ENCODE measurements around the gene C1QL3. TPM values are rescaled to one million over a fixed set of nuclear protein-coding genes. Genes with fewer than 3 reads are reported as not detected.

The C1QL3 gene
- total and polyA plus RNA-seq, 2 of the 4 experiments (the other 2 are of a cell fraction): not detected

DNA sequence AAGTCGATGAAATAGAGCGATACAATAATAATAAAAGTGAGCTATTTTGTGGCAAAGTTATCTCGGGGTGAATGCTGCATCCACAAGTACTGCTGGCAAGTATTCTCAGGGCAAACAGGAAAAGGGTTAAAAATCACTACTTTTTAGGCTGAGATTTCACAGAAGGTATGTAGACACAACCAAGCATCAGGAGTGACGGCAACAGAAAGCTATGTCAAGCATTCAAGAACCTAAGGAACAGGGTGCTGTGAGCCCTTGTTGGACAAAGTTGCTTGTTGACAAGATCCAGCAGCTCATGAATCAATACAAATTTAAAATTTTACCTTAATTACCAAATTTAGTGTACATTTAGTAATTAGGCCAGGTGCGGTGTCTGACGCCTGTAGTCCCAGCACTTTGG lies 41.2 kb upstream of the C1QL3 start:
- H4K5ac ChIP-seq (ENCODE audit: low read depth, low read length): no peak overlapping the region
- intact Hi-C loops (cut with micrococcal nuclease): no loop called here

More for the DNA sequence above, 41.2 kb upstream of the C1QL3 start:
- BruUV-seq (replicated peaks): no TSS peak
- Histone ChIP-seq H4K20me1 (ENCODE audit: insufficient read depth, low read length) (no peaks in the 10 kb centered on the region), H3K14ac (replicated peaks; ENCODE audit: low read depth, low read length) (no peak overlapping the region), H3K56ac (ENCODE audit: extremely low read depth, insufficient read depth, low read length) (no peak overlapping the region), H3K36me3 (ENCODE audit: control insufficient read depth, insufficient read depth, low read length) (no peaks in the 10 kb centered on the region), H3K4me3 (ENCODE audit: insufficient read depth, low read depth, low read length) (no peak overlapping the region), H2AK5ac (ENCODE audit: low read depth, low read length) (no peak overlapping the region), H2BK15ac (ENCODE audit: low read depth, low read length) (no peak overlapping the region), H3K4me1 (ENCODE audit: control insufficient read depth, insufficient read depth, low read length) (no peaks in the 10 kb centered on the region), H3K4me2 (ENCODE audit: low read depth, low read length) (no peak overlapping the region), H4K91ac (ENCODE audit: insufficient read depth, low read depth, low read length) (no peak overlapping the region), H3K23ac (ENCODE audit: low read depth, low read length) (no peak overlapping the region), H3K27me3 (ENCODE audit: control insufficient read depth, insufficient read depth, low read length) (no peaks in the 10 kb centered on the region), H3K4ac (ENCODE audit: low read depth, low read length) (no peak overlapping the region), H2AK9ac (replicated peaks; ENCODE audit: low read depth, low read length, poor library complexity) (no peak overlapping the region), H3K9me1 (ENCODE audit: insufficient read depth, low read length) (no peaks in the 10 kb centered on the region), H3K27ac (ENCODE audit: insufficient read depth, low read length) (no peak overlapping the region), H2BK20ac (ENCODE audit: low read depth, low read length) (no peak overlapping the region), H3K79me1 (ENCODE audit: low read depth in 1 of 2, low read length in 2 of 2) (no peaks in the 10 kb centered on the region), H3K9me3 (ENCODE audit: control insufficient read depth, insufficient read depth, low read length) (no peaks in the 10 kb centered on the region), H2BK5ac (ENCODE audit: low read depth, low read length, poor library complexity, severe bottlenecking) (no peak overlapping the region), H2AFZ (replicated peaks; ENCODE audit: low read length, poor library complexity) (no peak overlapping the region), H2BK120ac (ENCODE audit: low read depth, low read length) (no peak overlapping the region), H3K9ac (ENCODE audit: low read depth, low read length) (no peak overlapping the region), H3K18ac (ENCODE audit: low read depth, low read length) (no peak overlapping the region), H4K8ac (ENCODE audit: low read depth in 2 of 2, low read length in 2 of 2) (no peak overlapping the region)
- dilution Hi-C loops (cut with HindIII; ENCODE audit: low sequenced_read_pairs, unreplicated experiment) (no loop called here), in situ Hi-C loops (cut with MboI; ENCODE audit: low sequenced_read_pairs) (no loop called here)
- DNase-seq (no peak), ATAC-seq (ENCODE audit: low read depth) (no peak)
- ChIA-PET CTCF (interaction anchor here (1.1 kb wide), 1 partner anchor 67 kb away, joined by 3 read pairs; no protein-coding TSS in a partner anchor), POLR2A (ENCODE audit: unreplicated experiment) (no interaction called here)
- 48% methylated on average over 2 of the region's 6 CpGs; no CpG with 5 or more reads in 1 of the 2 experiments for WGBS, 2 experiments (ENCODE audit: extremely low coverage in 2 of 2, insufficient read length in 1 of 2)
- no peak for TF ChIP-seq BHLHE40 (IDR thresholded peaks at IDR 0.05; ENCODE audit: low read depth, low read length)
- TF ChIP-seq, protein P1, sequence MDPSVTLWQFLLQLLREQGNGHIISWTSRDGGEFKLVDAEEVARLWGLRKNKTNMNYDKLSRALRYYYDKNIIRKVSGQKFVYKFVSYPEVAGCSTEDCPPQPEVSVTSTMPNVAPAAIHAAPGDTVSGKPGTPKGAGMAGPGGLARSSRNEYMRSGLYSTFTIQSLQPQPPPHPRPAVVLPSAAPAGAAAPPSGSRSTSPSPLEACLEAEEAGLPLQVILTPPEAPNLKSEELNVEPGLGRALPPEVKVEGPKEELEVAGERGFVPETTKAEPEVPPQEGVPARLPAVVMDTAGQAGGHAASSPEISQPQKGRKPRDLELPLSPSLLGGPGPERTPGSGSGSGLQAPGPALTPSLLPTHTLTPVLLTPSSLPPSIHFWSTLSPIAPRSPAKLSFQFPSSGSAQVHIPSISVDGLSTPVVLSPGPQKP (IDR thresholded peaks at IDR 0.05; ENCODE audit: borderline replicate concordance, low read depth, low read length): no peak
- no peak for TF ChIP-seq FOS (IDR thresholded peaks at IDR 0.05; ENCODE audit: low read depth, low read length)
- no peak for TF ChIP-seq CEBPB (IDR thresholded peaks at IDR 0.05; ENCODE audit: low read depth, low read length)
- TF ChIP-seq MAFK (IDR thresholded peaks at IDR 0.05; ENCODE audit: low read depth, low read length): no peak
- no peak for TF ChIP-seq SMC3 (IDR thresholded peaks at IDR 0.05; ENCODE audit: low read depth, low read length)
- no peak for TF ChIP-seq MAZ (IDR thresholded peaks at IDR 0.05; ENCODE audit: borderline replicate concordance, low read depth, low read length)
- TF ChIP-seq USF2 (IDR thresholded peaks at IDR 0.05; ENCODE audit: low read depth, low read length): no peak
- no peak for TF ChIP-seq CTCF (conservative IDR thresholded peaks at IDR 0.05; ENCODE audit: low read depth, low read length)
- TF ChIP-seq RAD21 (IDR thresholded peaks at IDR 0.05; ENCODE audit: low read length): no peak
- TF ChIP-seq NFE2L2 (IDR thresholded peaks at IDR 0.05; ENCODE audit: low read depth, low read length): no peak
- no peak for TF ChIP-seq RFX5 (IDR thresholded peaks at IDR 0.05; ENCODE audit: low read depth, low read length)
- TF ChIP-seq RCOR1 (IDR thresholded peaks at IDR 0.05; ENCODE audit: insufficient replicate concordance, low read length): no peak
